Thoracic aorta (tissue), 2 donors: ENCODE results near the gene FRMD1. TPM values are rescaled to one million over a fixed set of nuclear protein-coding genes. Genes with fewer than 3 reads are reported as not detected.

Source experiments
- ATAC-seq: fragments of 150-250 bp; one replicate; pipeline ENCODE4 v1.8.0; 2017; ENCODE audit warnings: low read depth; ENCODE audit not compliant: insufficient number of reproducible peaks, low FRiP score
- DNase-seq: peaks from one replicate; pipeline ENCODE4 v3.0.0-alpha.2; 2020; ENCODE audit warnings: low spot score
- H3K27ac ChIP-seq, 2 donors: fragments of 200-600 bp; sonication (generic); 1 replicate in 1 of 2; 2 replicates in 1 of 2; pipeline ENCODE4 v1.5.1; 2016; ENCODE audit warnings: mild to moderate bottlenecking in 2 of 2, moderate library complexity in 2 of 2
- H3K27me3 ChIP-seq: fragments of 200-600 bp; sonication (generic); replicated peaks from 2 replicates; pipeline ENCODE4 v1.6.0; 2016; ENCODE audit warnings: mild to moderate bottlenecking; ENCODE audit not compliant: insufficient read depth
- H3K36me3 ChIP-seq: fragments of 200-600 bp; sonication (generic); one replicate; pipeline ENCODE4 v1.5.1; 2016
- H3K4me1 ChIP-seq, 2 donors: fragments of 200-600 bp; sonication (generic); 1 replicate in 1 of 2; 2 replicates in 1 of 2; pipeline versions ENCODE4 v1.5.1 to v1.6.0; 2016; ENCODE audit warnings: low read depth in 2 of 2, mild to moderate bottlenecking in 1 of 2; ENCODE audit not compliant: control insufficient read depth in 1 of 2
- H3K4me3 ChIP-seq: fragments of 200-600 bp; sonication (generic); 2 replicates; pipeline ENCODE4 v1.5.1; 2016; ENCODE audit warnings: mild to moderate bottlenecking
- H3K9me3 ChIP-seq: fragments of 200-600 bp; sonication (generic); 2 replicates; pipeline ENCODE4 v1.5.1; 2016
- CTCF ChIP-seq: fragments of 200-600 bp; sonication (generic); IDR thresholded peaks from one replicate; pipeline ENCODE4 v1.5.1; 2019; ENCODE audit warnings: antibody characterized with exemption
- total RNA-seq, 2 donors: library from RNA; depleted of rRNA; stranded (reverse); fragments of >200 nt; gene quantifications; one replicate each; pipeline versions ENCODE4 v1.1.0 to v1.2.3, GENCODE V29; 2016

Gene FRMD1
- total RNA-seq, 2 donors from 2014 or later: not detected

GRCh38 chr6:168020242-168020641, 58.8 kb downstream of the FRMD1 start:
- H3K36me3 ChIP-seq: no peaks in the 10 kb centered on the region
- no peak overlapping the region for H3K27ac ChIP-seq
- no peaks in the 10 kb centered on the region for H3K9me3 ChIP-seq
- no peak for TF ChIP-seq CTCF
- H3K4me3 ChIP-seq: no peak overlapping the region
- no peaks in the 10 kb centered on the region for H3K27me3 ChIP-seq
- no peaks in the 10 kb centered on the region for H3K4me1 ChIP-seq
- no peak for ATAC-seq
- no peak for DNase-seq

- Histone ChIP-seq H3K9me3 (no peaks in the 10 kb centered on the region), H3K27me3 (no peaks in the 10 kb centered on the region), H3K36me3 (no peaks in the 10 kb centered on the region), H3K4me3 (no peak overlapping the region), H3K27ac (no peak overlapping the region), H3K4me1 (no peaks in the 10 kb centered on the region)
- TF ChIP-seq CTCF: no peak
- no peak for DNase-seq
- no peak for ATAC-seq
Measured at GRCh38 chr6:168018664-168019063, 60.3 kb downstream of the FRMD1 start.

GRCh38 chr6:168017629-168018028, 61.4 kb downstream of the FRMD1 start:
- no peak overlapping the region for H3K4me3 ChIP-seq
- H3K9me3 ChIP-seq: no peaks in the 10 kb centered on the region
- no peak for TF ChIP-seq CTCF
- H3K27me3 ChIP-seq: no peaks in the 10 kb centered on the region
- no peak overlapping the region for H3K27ac ChIP-seq
- ATAC-seq (no peak), DNase-seq (no peak)
- H3K4me1 ChIP-seq: no peaks in the 10 kb centered on the region
- H3K36me3 ChIP-seq: no peaks in the 10 kb centered on the region

- no peak overlapping the region for H3K4me3 ChIP-seq
- no peak for TF ChIP-seq CTCF
- no peaks in the 10 kb centered on the region for H3K4me1 ChIP-seq
- DNase-seq (no peak), ATAC-seq (no peak)
- no peak overlapping the region for H3K27ac ChIP-seq
- H3K9me3 ChIP-seq: no peaks in the 10 kb centered on the region
- H3K36me3 ChIP-seq: no peaks in the 10 kb centered on the region
- H3K27me3 ChIP-seq: no peaks in the 10 kb centered on the region
Measured at GRCh38 chr6:168016721-168017525, 62.1 kb downstream of the FRMD1 start.

- Histone ChIP-seq H3K9me3 (peaks cover 4% of the 10 kb centered on the region), H3K4me3 (no peak overlapping the region), H3K4me1 (no peaks in the 10 kb centered on the region), H3K36me3 (no peaks in the 10 kb centered on the region), H3K27me3 (no peaks in the 10 kb centered on the region), H3K27ac (no peak overlapping the region)
- TF ChIP-seq CTCF: no peak
- no peak for DNase-seq
- no peak for ATAC-seq
Measured at GRCh38 chr6:168016176-168016620, 62.8 kb downstream of the FRMD1 start.
